GM23338 (cell line): ENCODE measurements around the gene ARSB.
A peak's percentile ranks its signal among the peaks of the same experiment; 100 is the strongest.

Source experiments
- CREB1 ChIP-seq: fragments of 250-450 bp; sonication (Bioruptor Pico); IDR thresholded peaks from 2 replicates; pipeline ENCODE4 v1.5.0; 2020; ENCODE audit warnings: low read depth, mild to moderate bottlenecking, moderate library complexity
- EZH2 ChIP-seq: fragments of 200-600 bp; sonication (generic); IDR thresholded peaks from one replicate; pipeline ENCODE4 v1.8.0; 2017; ENCODE audit warnings: antibody characterized with exemption, mild to moderate bottlenecking, low read depth; ENCODE audit not compliant: unreplicated experiment
- EZH2phosphoT487 ChIP-seq: fragments of 200-600 bp; sonication (generic); IDR thresholded peaks from one replicate; pipeline ENCODE4 v1.8.1; 2018; ENCODE audit warnings: antibody characterized with exemption; ENCODE audit not compliant: unreplicated experiment
- JUNB ChIP-seq: IDR thresholded peaks from one replicate; pipeline ENCODE4 v1.6.1; 2016; ENCODE audit warnings: antibody characterized with exemption; ENCODE audit not compliant: unreplicated experiment
- POLR2AphosphoS5 ChIP-seq: IDR thresholded peaks from 2 replicates; pipeline ENCODE4 v1.6.1; 2016; ENCODE audit warnings: antibody characterized with exemption, low read depth
- REST ChIP-seq: IDR thresholded peaks from one replicate; pipeline ENCODE4 v1.6.1; 2018; ENCODE audit warnings: antibody characterized with exemption; ENCODE audit not compliant: unreplicated experiment
- STAT1 ChIP-seq: IDR thresholded peaks from one replicate; pipeline ENCODE4 v1.6.1; 2016; ENCODE audit warnings: antibody characterized with exemption; ENCODE audit not compliant: unreplicated experiment
- ZNF114 ChIP-seq: fragments of 250-450 bp; sonication (Bioruptor Pico); IDR thresholded peaks from 2 replicates; pipeline ENCODE4 v1.5.0; 2020; ENCODE audit warnings: mild to moderate bottlenecking, moderate library complexity
- ZNF331 ChIP-seq: fragments of 250-450 bp; sonication (Bioruptor Pico); IDR thresholded peaks from 2 replicates; pipeline ENCODE4 v1.5.0; 2020; ENCODE audit warnings: low read depth, mild to moderate bottlenecking, moderate library complexity
- ZNF462 ChIP-seq: fragments of 250-450 bp; sonication (Bioruptor Pico); IDR thresholded peaks from 2 replicates; pipeline ENCODE4 v1.5.0; 2020; ENCODE audit warnings: mild to moderate bottlenecking, moderate library complexity
- TF ChIP-seq, protein P1 (sequence below), 2 experiments: fragments of 200-600 bp in 1 of 2; sonication (generic) in 1 of 2; conservative IDR thresholded peaks; 2 replicates each; pipeline versions ENCODE4 v1.5.1 to v1.6.1; 2016 to 2017; ENCODE audit warnings: antibody characterized with exemption in 2 of 2, low read depth in 2 of 2, mild to moderate bottlenecking in 2 of 2, moderate library complexity in 1 of 2
- TF ChIP-seq, protein P2 (sequence below): IDR thresholded peaks from 2 replicates; pipeline ENCODE4 v1.6.1; 2016; ENCODE audit warnings: antibody characterized with exemption

GRCh38 chr5:78964889-78965288, 20.2 kb downstream of the ARSB start:
- TF ChIP-seq, protein P1, sequence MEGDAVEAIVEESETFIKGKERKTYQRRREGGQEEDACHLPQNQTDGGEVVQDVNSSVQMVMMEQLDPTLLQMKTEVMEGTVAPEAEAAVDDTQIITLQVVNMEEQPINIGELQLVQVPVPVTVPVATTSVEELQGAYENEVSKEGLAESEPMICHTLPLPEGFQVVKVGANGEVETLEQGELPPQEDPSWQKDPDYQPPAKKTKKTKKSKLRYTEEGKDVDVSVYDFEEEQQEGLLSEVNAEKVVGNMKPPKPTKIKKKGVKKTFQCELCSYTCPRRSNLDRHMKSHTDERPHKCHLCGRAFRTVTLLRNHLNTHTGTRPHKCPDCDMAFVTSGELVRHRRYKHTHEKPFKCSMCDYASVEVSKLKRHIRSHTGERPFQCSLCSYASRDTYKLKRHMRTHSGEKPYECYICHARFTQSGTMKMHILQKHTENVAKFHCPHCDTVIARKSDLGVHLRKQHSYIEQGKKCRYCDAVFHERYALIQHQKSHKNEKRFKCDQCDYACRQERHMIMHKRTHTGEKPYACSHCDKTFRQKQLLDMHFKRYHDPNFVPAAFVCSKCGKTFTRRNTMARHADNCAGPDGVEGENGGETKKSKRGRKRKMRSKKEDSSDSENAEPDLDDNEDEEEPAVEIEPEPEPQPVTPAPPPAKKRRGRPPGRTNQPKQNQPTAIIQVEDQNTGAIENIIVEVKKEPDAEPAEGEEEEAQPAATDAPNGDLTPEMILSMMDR (conservative IDR thresholded peaks at IDR 0.05; ENCODE audit: low read depth in 2 of 2): peak; percentile 54 to 67
- no peak for TF ChIP-seq STAT1
- no peak for TF ChIP-seq POLR2AphosphoS5
- TF ChIP-seq REST: no peak
- no peak for TF ChIP-seq EZH2
- no peak for TF ChIP-seq JUNB
- TF ChIP-seq EZH2phosphoT487: no peak
- TF ChIP-seq, protein P2, sequence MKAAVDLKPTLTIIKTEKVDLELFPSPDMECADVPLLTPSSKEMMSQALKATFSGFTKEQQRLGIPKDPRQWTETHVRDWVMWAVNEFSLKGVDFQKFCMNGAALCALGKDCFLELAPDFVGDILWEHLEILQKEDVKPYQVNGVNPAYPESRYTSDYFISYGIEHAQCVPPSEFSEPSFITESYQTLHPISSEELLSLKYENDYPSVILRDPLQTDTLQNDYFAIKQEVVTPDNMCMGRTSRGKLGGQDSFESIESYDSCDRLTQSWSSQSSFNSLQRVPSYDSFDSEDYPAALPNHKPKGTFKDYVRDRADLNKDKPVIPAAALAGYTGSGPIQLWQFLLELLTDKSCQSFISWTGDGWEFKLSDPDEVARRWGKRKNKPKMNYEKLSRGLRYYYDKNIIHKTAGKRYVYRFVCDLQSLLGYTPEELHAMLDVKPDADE: no peak
- no peak for TF ChIP-seq CREB1 (CRISPR knock-in tag)
- no peak for TF ChIP-seq ZNF114 (CRISPR knock-in tag)
- no peak for TF ChIP-seq ZNF462 (CRISPR knock-in tag)
- no peak for TF ChIP-seq ZNF331 (CRISPR knock-in tag)
